Inflammatory macrophage (primary cell): Measurements from ENCODE around the gene DPEP2NB.
"Not testable (repeated sequence)": the region's sequence is repeated elsewhere in the genome, so short reads cannot be mapped to it uniquely, and the experiment has no call there.

Experiments
- DNase-seq, 2 donors: peaks; one replicate each; pipeline ENCODE4 v3.0.0-alpha.2; 2020 to 2022

Gene DPEP2NB

GRCh38 chr16:67979955-67980678 lies 35.6 kb downstream of the DPEP2NB start, which contains the start of gene DPEP3:
Gene DPEP3 (minus strand): TSS chr16:67980499. CDS start chr16:67980380, 119 bp downstream.
- DNase-seq: no peak

- no peak for DNase-seq
Measured at GRCh38 chr16:67977469-67978227, 38.1 kb downstream of the DPEP2NB start.

GRCh38 chr16:67977005-67977404 lies 38.7 kb downstream of the DPEP2NB start:
- DNase-seq: no peak

GRCh38 chr16:67976205-67976604 lies 39.5 kb downstream of the DPEP2NB start:
- DNase-seq: no peak

- DNase-seq: no peak
Measured at GRCh38 chr16:67975321-67976105, 40.2 kb downstream of the DPEP2NB start.

- not testable (repeated sequence) for DNase-seq
Measured at GRCh38 chr16:67972285-67972684, 43.4 kb downstream of the DPEP2NB start.

- DNase-seq: no peak
Measured at GRCh38 chr16:67971111-67971510, 44.6 kb downstream of the DPEP2NB start.

GRCh38 chr16:67969254-67970039 lies 46.3 kb downstream of the DPEP2NB start:
- peak in 1 of 2 donors; percentile 3 for DNase-seq

- DNase-seq: peak; percentile 64 to 75
Measured at GRCh38 chr16:67968400-67969253, 47.1 kb downstream of the DPEP2NB start, which contains the start of gene SLC12A4. Gene SLC12A4 (minus strand): TSS chr16:67968637. CDS start chr16:67968553, 84 bp downstream.

- peak; percentile 28 to 33 for DNase-seq
Measured at GRCh38 chr16:67967958-67968399, 47.7 kb downstream of the DPEP2NB start.

GRCh38 chr16:67967183-67967957 lies 48.3 kb downstream of the DPEP2NB start:
- DNase-seq: no peak

- DNase-seq: peak; percentile 13 to 36
Measured at GRCh38 chr16:67966549-67967182, 49.0 kb downstream of the DPEP2NB start.

GRCh38 chr16:67965668-67966548 lies 49.8 kb downstream of the DPEP2NB start:
- DNase-seq: no peak

- no peak for DNase-seq
Measured at GRCh38 chr16:67964477-67965131, 51.1 kb downstream of the DPEP2NB start.

- DNase-seq: no peak
Measured at GRCh38 chr16:67963662-67964321, 51.9 kb downstream of the DPEP2NB start.
